Body of pancreas (tissue), 4 donors: ENCODE measurements around the gene PCDHGA11.
"Not testable (repeated sequence)": the region's sequence is repeated elsewhere in the genome, so short reads cannot be mapped to it uniquely, and the experiment has no call there.

ENCODE experiments used
- POLR2A ChIP-seq, 3 donors: fragments of 450-650 bp; IDR thresholded peaks; one replicate each; pipeline ENCODE4 v1.6.1; 2016; ENCODE audit warnings: antibody characterized with exemption in 3 of 3, mild to moderate bottlenecking in 2 of 3
- TF ChIP-seq, protein P1 (sequence below), 7 experiments: fragments of 450-650 bp in 4 of 7; fragments of 200-600 bp in 3 of 7; sonication (generic) in 3 of 7; IDR thresholded peaks; one replicate each; pipeline ENCODE4 v1.5.1; 2016 to 2019; ENCODE audit warnings: antibody characterized with exemption in 7 of 7

- TF ChIP-seq, protein P1, sequence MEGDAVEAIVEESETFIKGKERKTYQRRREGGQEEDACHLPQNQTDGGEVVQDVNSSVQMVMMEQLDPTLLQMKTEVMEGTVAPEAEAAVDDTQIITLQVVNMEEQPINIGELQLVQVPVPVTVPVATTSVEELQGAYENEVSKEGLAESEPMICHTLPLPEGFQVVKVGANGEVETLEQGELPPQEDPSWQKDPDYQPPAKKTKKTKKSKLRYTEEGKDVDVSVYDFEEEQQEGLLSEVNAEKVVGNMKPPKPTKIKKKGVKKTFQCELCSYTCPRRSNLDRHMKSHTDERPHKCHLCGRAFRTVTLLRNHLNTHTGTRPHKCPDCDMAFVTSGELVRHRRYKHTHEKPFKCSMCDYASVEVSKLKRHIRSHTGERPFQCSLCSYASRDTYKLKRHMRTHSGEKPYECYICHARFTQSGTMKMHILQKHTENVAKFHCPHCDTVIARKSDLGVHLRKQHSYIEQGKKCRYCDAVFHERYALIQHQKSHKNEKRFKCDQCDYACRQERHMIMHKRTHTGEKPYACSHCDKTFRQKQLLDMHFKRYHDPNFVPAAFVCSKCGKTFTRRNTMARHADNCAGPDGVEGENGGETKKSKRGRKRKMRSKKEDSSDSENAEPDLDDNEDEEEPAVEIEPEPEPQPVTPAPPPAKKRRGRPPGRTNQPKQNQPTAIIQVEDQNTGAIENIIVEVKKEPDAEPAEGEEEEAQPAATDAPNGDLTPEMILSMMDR (IDR thresholded peaks at IDR 0.05) = not testable (repeated sequence)
- TF ChIP-seq POLR2A (IDR thresholded peaks at IDR 0.05) = not testable (repeated sequence)
Measured at GRCh38 chr5:141415275-141415618, 5.6 kb upstream of the PCDHGA11 start.
